Lower leg skin (tissue), 3 donors: ENCODE results near the gene PLBD2.

ENCODE experiments used
- POLR2A ChIP-seq, 2 donors: fragments of 450-650 bp; IDR thresholded peaks; one replicate each; pipeline ENCODE4 v1.6.1; 2016 to 2017; ENCODE audit warnings: antibody characterized with exemption in 2 of 2, mild to moderate bottlenecking in 1 of 2, moderate library complexity in 1 of 2
- TF ChIP-seq, protein P1 (sequence below), 3 donors: fragments of 450-650 bp; IDR thresholded peaks; one replicate each; pipeline ENCODE4 v1.5.1; 2016; ENCODE audit warnings: antibody characterized with exemption in 3 of 3, mild to moderate bottlenecking in 3 of 3, moderate library complexity in 2 of 3

DNA sequence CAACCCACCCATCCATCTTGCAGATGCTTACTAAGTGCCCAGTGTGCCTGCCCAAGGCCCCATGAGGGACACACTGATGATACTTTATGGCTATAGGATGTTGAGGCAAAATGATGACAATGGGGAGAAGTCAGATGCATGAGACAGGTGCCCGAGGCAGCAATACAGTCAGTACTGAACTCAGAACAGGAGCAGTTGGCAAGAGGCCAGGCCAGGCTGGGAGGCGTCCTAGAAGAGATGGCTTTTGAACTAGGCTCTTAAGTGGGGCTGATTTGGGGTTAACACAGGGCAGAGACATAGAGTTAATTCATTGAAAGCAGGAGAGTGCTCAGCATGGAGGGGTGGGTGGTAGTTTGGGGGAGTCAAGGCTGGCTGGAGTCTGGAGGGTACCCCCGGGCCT is 15.6 kb downstream of the PLBD2 start:
- TF ChIP-seq, protein P1, sequence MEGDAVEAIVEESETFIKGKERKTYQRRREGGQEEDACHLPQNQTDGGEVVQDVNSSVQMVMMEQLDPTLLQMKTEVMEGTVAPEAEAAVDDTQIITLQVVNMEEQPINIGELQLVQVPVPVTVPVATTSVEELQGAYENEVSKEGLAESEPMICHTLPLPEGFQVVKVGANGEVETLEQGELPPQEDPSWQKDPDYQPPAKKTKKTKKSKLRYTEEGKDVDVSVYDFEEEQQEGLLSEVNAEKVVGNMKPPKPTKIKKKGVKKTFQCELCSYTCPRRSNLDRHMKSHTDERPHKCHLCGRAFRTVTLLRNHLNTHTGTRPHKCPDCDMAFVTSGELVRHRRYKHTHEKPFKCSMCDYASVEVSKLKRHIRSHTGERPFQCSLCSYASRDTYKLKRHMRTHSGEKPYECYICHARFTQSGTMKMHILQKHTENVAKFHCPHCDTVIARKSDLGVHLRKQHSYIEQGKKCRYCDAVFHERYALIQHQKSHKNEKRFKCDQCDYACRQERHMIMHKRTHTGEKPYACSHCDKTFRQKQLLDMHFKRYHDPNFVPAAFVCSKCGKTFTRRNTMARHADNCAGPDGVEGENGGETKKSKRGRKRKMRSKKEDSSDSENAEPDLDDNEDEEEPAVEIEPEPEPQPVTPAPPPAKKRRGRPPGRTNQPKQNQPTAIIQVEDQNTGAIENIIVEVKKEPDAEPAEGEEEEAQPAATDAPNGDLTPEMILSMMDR (IDR thresholded peaks at IDR 0.05) = no peak
- TF ChIP-seq POLR2A (IDR thresholded peaks at IDR 0.05) = no peak
